K562 (cell line): ENCODE data around the gene STK33. TPM values are rescaled to one million over a fixed set of nuclear protein-coding genes. Genes with fewer than 3 reads are reported as not detected.
A peak's percentile ranks its signal among the peaks of the same experiment; 100 is the strongest.

ENCODE experiments used
- ATAC-seq: fragments of 200-7000 bp; cut with Tn5 transposase; 3 replicates; pipeline ENCODE4 v1.9.1; 2020; ENCODE audit warnings: moderate library complexity
- BruUV-seq: library from RNA; stranded (reverse); fragments of 400-500 nt; replicated peaks from 2 replicates; lab custom pipeline; 2021; lab: Mats Ljungman, UMichigan
- CTCF ChIA-PET: fragments of 300-600 bp; formaldehyde crosslinking; extraction: SDS; loops from one replicate; lab custom pipeline; 2021; ENCODE audit warnings: low intra/inter-chr PET ratio; lab: Yijun Ruan, JAX
- POLR2A ChIA-PET: fragments of 300-600, 350-650 bp; sonication (Branson Sonifier 250); formaldehyde crosslinking; extraction: SDS; loops from one replicate; lab custom pipeline; 2021; ENCODE audit warnings: antibody characterized with exemption, inconsistent platforms; lab: Yijun Ruan, JAX
- DNase-seq, 4 experiments: peaks; one replicate each; pipeline versions ENCODE4 v3.0.0 to v3.0.0-alpha.2; 2011 to 2018; ENCODE audit warnings: low spot score in 3 of 4, mixed read lengths in 3 of 4; ENCODE audit errors: extremely low read depth in 1 of 4
- FAIRE-seq: peaks from 2 replicates; lab custom pipeline; 2011; peaks lifted over from hg19 to GRCh38; lab: Jason Lieb, UNC
- H2AFZ ChIP-seq: 2 replicates; pipeline ENCODE4 v1.6.0; 2011; ENCODE audit warnings: low read depth, low read length, control low read depth, inconsistent platforms
- H3K27ac ChIP-seq: fragments of 200-600 bp; 3 replicates; pipeline ENCODE4 v1.8.0; 2011; ENCODE audit warnings: low read depth, mild to moderate bottlenecking, control low read depth, inconsistent platforms, low read length, moderate library complexity, mixed read lengths; ENCODE audit errors: extremely low read depth
- H3K27me3 ChIP-seq, 2 experiments: fragments of 300-600 bp in 1 of 2; 2 replicates in 1 of 2; 3 replicates in 1 of 2; pipeline versions ENCODE4 v1.6.0 to v1.8.0; 2011; ENCODE audit warnings: inconsistent platforms in 2 of 2, low read length in 2 of 2, mild to moderate bottlenecking in 1 of 2, mixed read lengths in 1 of 2, moderate library complexity in 1 of 2; ENCODE audit not compliant: control insufficient read depth in 2 of 2, insufficient read depth in 2 of 2
- H3K36me3 ChIP-seq: fragments of 300-600 bp; 3 replicates; pipeline ENCODE4 v1.8.0; 2011; ENCODE audit warnings: mild to moderate bottlenecking, low read length, inconsistent platforms; ENCODE audit not compliant: control insufficient read depth, insufficient read depth
- H3K4me1 ChIP-seq, 2 experiments: fragments of 200-600 bp in 1 of 2; replicated peaks in 1 of 2; 2 replicates in 1 of 2; 3 replicates in 1 of 2; pipeline versions ENCODE4 v1.5.1 to v1.8.0; 2011; ENCODE audit warnings: inconsistent platforms in 2 of 2, low read length in 2 of 2, mild to moderate bottlenecking in 1 of 2, mixed read lengths in 1 of 2, moderate library complexity in 1 of 2; ENCODE audit not compliant: control insufficient read depth in 2 of 2, insufficient read depth in 2 of 2
- H3K4me2 ChIP-seq: 2 replicates; pipeline ENCODE4 v1.6.1; 2011; ENCODE audit warnings: low read length, control low read depth, inconsistent platforms, mixed read lengths; ENCODE audit not compliant: insufficient read depth
- H3K4me3 ChIP-seq: fragments of 200-600 bp; sonication (generic), shearing (Covaris generic); 2 replicates; pipeline ENCODE4 v1.5.1; 2016; ENCODE audit warnings: control low read depth, inconsistent platforms
- H3K79me2 ChIP-seq: fragments of 200-600 bp; 3 replicates; pipeline ENCODE4 v1.8.0; 2011; ENCODE audit warnings: low read length, inconsistent platforms; ENCODE audit not compliant: control insufficient read depth, insufficient read depth
- H3K9ac ChIP-seq, 2 experiments: 2 replicates each; pipeline versions ENCODE4 v1.6.0 to v1.6.1; 2011; ENCODE audit warnings: low read depth in 2 of 2, low read length in 2 of 2, control low read depth in 1 of 2, inconsistent platforms in 1 of 2, mild to moderate bottlenecking in 1 of 2, mixed read lengths in 1 of 2; ENCODE audit not compliant: insufficient read depth in 1 of 2
- H3K9me1 ChIP-seq: one replicate; pipeline ENCODE4 v1.6.0; 2011; ENCODE audit warnings: inconsistent platforms, mild to moderate bottlenecking, low read length, moderate library complexity; ENCODE audit not compliant: control insufficient read depth, insufficient read depth
- H3K9me3 ChIP-seq: replicated peaks from 2 replicates; pipeline ENCODE4 v1.5.1; 2011; ENCODE audit warnings: low read depth, low read length, inconsistent platforms; ENCODE audit not compliant: control insufficient read depth, insufficient read depth
- H4K20me1 ChIP-seq: replicated peaks from 2 replicates; pipeline ENCODE4 v1.6.1; 2011; ENCODE audit warnings: low read length, inconsistent platforms, mixed read lengths; ENCODE audit not compliant: control insufficient read depth, insufficient read depth
- CREB3L1 ChIP-seq: fragments of 450-650 bp; IDR thresholded peaks from 2 replicates; pipeline ENCODE4 v1.6.1; 2014; ENCODE audit warnings: low read depth, mild to moderate bottlenecking, moderate library complexity, borderline replicate concordance
- DDX20 ChIP-seq: fragments of 450-650 bp; IDR thresholded peaks from 2 replicates; pipeline ENCODE4 v1.6.1; 2016; ENCODE audit warnings: missing genetic modification characterization, low read depth, mild to moderate bottlenecking, missing compliant biosample characterization, moderate library complexity
- E2F3 ChIP-seq: fragments of 250-450 bp; sonication (Bioruptor Pico); IDR thresholded peaks from 2 replicates; pipeline ENCODE4 v1.4.0; 2020; ENCODE audit warnings: mild to moderate bottlenecking
- E2F4 ChIP-seq: sonication (generic); formaldehyde crosslinking; IDR thresholded peaks from 2 replicates; pipeline ENCODE4 v1.8.0; 2022; ENCODE audit warnings: mild to moderate bottlenecking, low read depth, missing genetic modification reagents
- HOXB6 ChIP-seq: fragments of 250-450 bp; sonication (Bioruptor Pico); IDR thresholded peaks from 2 replicates; pipeline ENCODE4 v1.5.1; 2022; ENCODE audit warnings: mild to moderate bottlenecking, borderline replicate concordance
- JUNB ChIP-seq: fragments of 450-650 bp; formaldehyde crosslinking; conservative IDR thresholded peaks from 2 replicates; pipeline ENCODE4 v1.4.0; 2020; ENCODE audit warnings: mild to moderate bottlenecking
- NFIX ChIP-seq: fragments of 250-450 bp; sonication (Bioruptor Pico); IDR thresholded peaks from 2 replicates; pipeline ENCODE4 v1.4.0; 2020; ENCODE audit warnings: low read depth, mild to moderate bottlenecking, moderate library complexity
- OTX1 ChIP-seq: fragments of 450-650 bp; formaldehyde crosslinking; IDR thresholded peaks from 2 replicates; pipeline ENCODE4 v1.4.0; 2022; ENCODE audit warnings: mild to moderate bottlenecking
- SRF ChIP-seq, 2 experiments: fragments of 250-450, 450-650 bp in 1 of 2; sonication (Bioruptor Pico) in 1 of 2; sonication (generic) in 1 of 2; formaldehyde crosslinking; IDR thresholded peaks; 2 replicates each; pipeline versions ENCODE4 v1.5.0 to v1.5.1; 2020 to 2022; ENCODE audit warnings: mild to moderate bottlenecking in 1 of 2, missing genetic modification reagents in 1 of 2
- TAF7 ChIP-seq: fragments of 450-650 bp; IDR thresholded peaks from 2 replicates; pipeline ENCODE4 v1.6.1; 2016; ENCODE audit warnings: missing genetic modification characterization, missing compliant biosample characterization
- ZNF121 ChIP-seq: sonication (generic); formaldehyde crosslinking; conservative IDR thresholded peaks from 2 replicates; pipeline ENCODE4 v1.8.0; 2022; ENCODE audit warnings: missing genetic modification reagents
- WGBS: fragments of 100-300 bp; shearing (Covaris generic); methylation state at CpG from one replicate; pipeline ENCODE4 v1.1.6; 2016; ENCODE audit warnings: low coverage, mixed read lengths; ENCODE audit not compliant: insufficient coverage; ENCODE audit errors: missing lambda C conversion rate; 5-methylcytosine and 5-hydroxymethylcytosine counted together
- in situ Hi-C: fragments of 300-500 bp; cut with MboI; formaldehyde crosslinking; loops from 4 replicates; pipeline ENCODE4 v1.15.0; 2018; ENCODE audit warnings: inconsistent platforms, mixed read lengths
- intact Hi-C: fragments of 100-400 bp; cut with micrococcal nuclease; formaldehyde crosslinking; loops from 2 replicates; pipeline ENCODE4 v1.14.2; 2022
- polyA plus RNA-seq, 8 experiments: library from polyadenylated mRNA; depleted of rRNA in 4 of 8; stranded (reverse) in 5 of 8; unstranded in 3 of 8; fragments of >200 nt; fragmentation: Nextera tagmentation in 2 of 8; fragmentation: Illumina TruSeq in 1 of 8; extraction: Ambion mirVana in 2 of 8; extraction: Trizol in 1 of 8; gene quantifications; 2 replicates each; pipeline versions ENCODE4 v1.2.1 to v1.2.3, GENCODE V29; 2011 to 2014; ENCODE audit warnings: inconsistent platforms in 1 of 8, missing spikeins in 1 of 8
- total RNA-seq, 7 experiments: library from RNA; depleted of rRNA in 6 of 7; stranded (reverse); fragments of >200 nt in 6 of 7; fragmentation: Illumina TruSeq in 2 of 7; extraction: Trizol in 2 of 7; gene quantifications; 2 replicates each; pipeline versions ENCODE4 v1.2.1 to v1.2.3, GENCODE V29; 2011 to 2021; ENCODE audit warnings: low replicate concordance in 1 of 7
- TF ChIP-seq, protein P1 (sequence below): fragments of 450-650 bp; formaldehyde crosslinking; IDR thresholded peaks from 2 replicates; pipeline ENCODE4 v1.4.0; 2020; ENCODE audit warnings: mild to moderate bottlenecking, moderate library complexity

The STK33 gene
- total and polyA plus RNA-seq, 9 of the 15 experiments (the other 6 are each of a cell fraction or from before 2014, with no cell fraction given), result not detected

DNA sequence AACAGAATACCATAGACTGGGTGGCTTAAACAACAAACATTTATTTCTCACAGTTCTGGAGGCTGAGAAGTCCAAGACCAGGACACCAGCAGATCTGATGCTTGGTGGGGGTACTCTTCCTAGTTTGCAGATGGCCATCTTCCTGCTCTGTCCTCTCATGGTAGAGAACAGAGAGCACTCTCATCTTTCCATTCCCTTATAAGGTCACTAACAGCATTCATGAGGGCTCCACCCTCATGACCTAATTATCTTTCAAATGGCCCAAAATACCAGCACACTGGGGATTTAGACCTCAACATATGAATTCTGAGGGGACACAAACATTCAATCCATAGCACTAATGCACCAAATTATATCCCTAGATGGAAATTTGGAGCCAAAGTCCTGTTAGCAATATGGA lies 6.1 kb downstream of the STK33 start:
- Histone ChIP-seq H3K36me3 (no peaks in the 10 kb centered on the region), H3K9me3 (no peaks in the 10 kb centered on the region), H3K4me1 (no peaks in the 10 kb centered on the region), H3K27me3 (no peaks in the 10 kb centered on the region; a peak in 2 of 5 replicates), H3K79me2 (no peaks in the 10 kb centered on the region), H3K4me2 (no peak overlapping the region), H3K9me1 (no peaks in the 10 kb centered on the region), H2AFZ (no peak overlapping the region), H3K9ac (no peak overlapping the region), H3K27ac (no peak overlapping the region), H4K20me1 (no peaks in the 10 kb centered on the region), H3K4me3 (no peak overlapping the region)
- in situ Hi-C loops, result no loop called here
- no peak for ATAC-seq
- intact Hi-C loops, result no loop called here
- CTCF ChIA-PET, result no interaction called here
- DNase-seq, result no peak
- BruUV-seq, result no TSS peak
- no peak for FAIRE-seq
- POLR2A ChIA-PET, result no interaction called here
- TF ChIP-seq SRF (CRISPR knock-in tag; IDR thresholded peaks at IDR 0.05), result peak in 1 of 2 experiments; percentile 47; a peak in 1 of 4 replicates
- no peak for TF ChIP-seq NFIX (CRISPR knock-in tag)

- TF ChIP-seq TAF7 (tag) (no peak), HOXB6 (CRISPR knock-in tag) (no peak), E2F4 (no peak), OTX1 (CRISPR knock-in tag) (no peak), ZNF121 (CRISPR knock-in tag) (no peak), JUNB (CRISPR knock-in tag) (no peak), E2F3 (CRISPR knock-in tag) (no peak), DDX20 (no peak), CREB3L1 (no peak)
- TF ChIP-seq, protein P1, sequence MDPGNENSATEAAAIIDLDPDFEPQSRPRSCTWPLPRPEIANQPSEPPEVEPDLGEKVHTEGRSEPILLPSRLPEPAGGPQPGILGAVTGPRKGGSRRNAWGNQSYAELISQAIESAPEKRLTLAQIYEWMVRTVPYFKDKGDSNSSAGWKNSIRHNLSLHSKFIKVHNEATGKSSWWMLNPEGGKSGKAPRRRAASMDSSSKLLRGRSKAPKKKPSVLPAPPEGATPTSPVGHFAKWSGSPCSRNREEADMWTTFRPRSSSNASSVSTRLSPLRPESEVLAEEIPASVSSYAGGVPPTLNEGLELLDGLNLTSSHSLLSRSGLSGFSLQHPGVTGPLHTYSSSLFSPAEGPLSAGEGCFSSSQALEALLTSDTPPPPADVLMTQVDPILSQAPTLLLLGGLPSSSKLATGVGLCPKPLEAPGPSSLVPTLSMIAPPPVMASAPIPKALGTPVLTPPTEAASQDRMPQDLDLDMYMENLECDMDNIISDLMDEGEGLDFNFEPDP (CRISPR knock-in tag), result no peak
- POLR2A ChIA-PET, result no interaction called here
- Histone ChIP-seq H3K4me1 (no peaks in the 10 kb centered on the region), H3K27ac (no peak overlapping the region), H2AFZ (no peak overlapping the region), H4K20me1 (no peaks in the 10 kb centered on the region), H3K9me3 (no peaks in the 10 kb centered on the region), H3K27me3 (no peaks in the 10 kb centered on the region; a peak in 1 of 5 replicates), H3K4me3 (no peak overlapping the region), H3K9ac (no peak overlapping the region), H3K4me2 (no peak overlapping the region), H3K36me3 (no peaks in the 10 kb centered on the region), H3K9me1 (no peaks in the 10 kb centered on the region), H3K79me2 (no peaks in the 10 kb centered on the region)
- BruUV-seq, result no TSS peak
- intact Hi-C loops, result no loop called here
- no peak for DNase-seq
- no peak for ATAC-seq
- 0% methylated on average over 2 of the region's 2 CpGs for WGBS
- no peak for FAIRE-seq
- in situ Hi-C loops, result no loop called here
- CTCF ChIA-PET, result no interaction called here
Observed at GRCh38 chr11:8586805-8587204, 7.2 kb downstream of the STK33 start.
